WTC11 (cell line): Measurements from ENCODE around the gene ORAI1. TPM values are rescaled to one million over a fixed set of nuclear protein-coding genes. Genes with fewer than 3 reads are reported as not detected.

Source experiments
- ARID4B ChIP-seq: sonication (generic); formaldehyde crosslinking; IDR thresholded peaks from 2 replicates; pipeline ENCODE4 v1.8.0; 2023; ENCODE audit warnings: missing genetic modification reagents, mild to moderate bottlenecking, borderline replicate concordance
- CDX4 ChIP-seq: fragments of 250-450 bp; sonication (Bioruptor Pico); IDR thresholded peaks from 2 replicates; pipeline ENCODE4 v1.9.0; 2021; ENCODE audit warnings: moderate library complexity, mild to moderate bottlenecking, inconsistent platforms, borderline replicate concordance
- E2F5 ChIP-seq: sonication (generic); formaldehyde crosslinking; IDR thresholded peaks from 2 replicates; pipeline ENCODE4 v1.8.1; 2022; ENCODE audit warnings: mild to moderate bottlenecking, moderate library complexity, missing genetic modification reagents
- ETV6 ChIP-seq: sonication (generic); formaldehyde crosslinking; IDR thresholded peaks from 2 replicates; pipeline ENCODE4 v1.8.1; 2022; ENCODE audit warnings: mild to moderate bottlenecking, missing genetic modification reagents
- FOXK1 ChIP-seq: sonication (generic); formaldehyde crosslinking; IDR thresholded peaks from 2 replicates; pipeline ENCODE4 v1.8.0; 2022; ENCODE audit warnings: mild to moderate bottlenecking, moderate library complexity, missing genetic modification reagents
- FOXP4 ChIP-seq: sonication (generic); formaldehyde crosslinking; IDR thresholded peaks from 2 replicates; pipeline ENCODE4 v1.8.0; 2022; ENCODE audit warnings: mild to moderate bottlenecking, missing genetic modification reagents
- IRF2 ChIP-seq: sonication (generic); formaldehyde crosslinking; IDR thresholded peaks from 2 replicates; pipeline ENCODE4 v1.8.0; 2022; ENCODE audit warnings: low read depth, missing genetic modification reagents, borderline replicate concordance
- JAZF1 ChIP-seq: fragments of 250-450 bp; sonication (Bioruptor Pico); IDR thresholded peaks from 2 replicates; pipeline ENCODE4 v1.9.0; 2021; ENCODE audit warnings: moderate library complexity, mild to moderate bottlenecking, inconsistent platforms
- KAT7 ChIP-seq: sonication (generic); formaldehyde crosslinking; IDR thresholded peaks from 2 replicates; pipeline ENCODE4 v1.8.1; 2023; ENCODE audit warnings: missing genetic modification reagents, mild to moderate bottlenecking, borderline replicate concordance
- MAX ChIP-seq: sonication (generic); formaldehyde crosslinking; IDR thresholded peaks from 2 replicates; pipeline ENCODE4 v1.8.0; 2022; ENCODE audit warnings: mild to moderate bottlenecking, missing genetic modification reagents
- MLX ChIP-seq: sonication (generic); formaldehyde crosslinking; IDR thresholded peaks from 2 replicates; pipeline ENCODE4 v1.8.1; 2023; ENCODE audit warnings: mild to moderate bottlenecking, missing genetic modification reagents, moderate library complexity
- NFE2L1 ChIP-seq: sonication (generic); formaldehyde crosslinking; IDR thresholded peaks from 2 replicates; pipeline ENCODE4 v1.8.1; 2023; ENCODE audit warnings: missing genetic modification reagents
- NR3C1 ChIP-seq: sonication (generic); formaldehyde crosslinking; conservative IDR thresholded peaks from 2 replicates; pipeline ENCODE4 v1.8.1; 2023; ENCODE audit warnings: low read depth, mild to moderate bottlenecking, missing genetic modification reagents
- SMAD4 ChIP-seq: sonication (generic); formaldehyde crosslinking; IDR thresholded peaks from 2 replicates; pipeline ENCODE4 v1.8.0; 2022; ENCODE audit warnings: mild to moderate bottlenecking, missing genetic modification reagents
- TEAD1 ChIP-seq: sonication (generic); formaldehyde crosslinking; IDR thresholded peaks from 2 replicates; pipeline ENCODE4 v1.8.0; 2022; ENCODE audit warnings: mild to moderate bottlenecking, missing genetic modification reagents
- TEAD4 ChIP-seq: sonication (generic); formaldehyde crosslinking; IDR thresholded peaks from 2 replicates; pipeline ENCODE4 v1.8.0; 2022; ENCODE audit warnings: mild to moderate bottlenecking, missing genetic modification reagents
- TP53 ChIP-seq: sonication (generic); formaldehyde crosslinking; IDR thresholded peaks from 2 replicates; pipeline ENCODE4 v1.8.1; 2023; ENCODE audit warnings: mild to moderate bottlenecking, missing genetic modification reagents
- USF1 ChIP-seq: sonication (generic); formaldehyde crosslinking; IDR thresholded peaks from 2 replicates; pipeline ENCODE4 v1.8.0; 2022; ENCODE audit warnings: mild to moderate bottlenecking, missing genetic modification reagents
- USF2 ChIP-seq: sonication (generic); formaldehyde crosslinking; IDR thresholded peaks from 2 replicates; pipeline ENCODE4 v1.8.1; 2023; ENCODE audit warnings: mild to moderate bottlenecking, missing genetic modification reagents, moderate library complexity
- ZMAT4 ChIP-seq: fragments of 250-450 bp; sonication (Bioruptor Pico); IDR thresholded peaks from 2 replicates; pipeline ENCODE4 v1.9.0; 2021; ENCODE audit warnings: mild to moderate bottlenecking
- ZNF121 ChIP-seq: sonication (generic); formaldehyde crosslinking; IDR thresholded peaks from 2 replicates; pipeline ENCODE4 v1.8.0; 2023; ENCODE audit warnings: missing genetic modification reagents
- ZNF232 ChIP-seq: sonication (generic); formaldehyde crosslinking; IDR thresholded peaks from 2 replicates; pipeline ENCODE4 v1.8.0; 2022; ENCODE audit warnings: mild to moderate bottlenecking, missing genetic modification reagents
- ZNF281 ChIP-seq: sonication (generic); formaldehyde crosslinking; IDR thresholded peaks from 2 replicates; pipeline ENCODE4 v1.8.0; 2023; ENCODE audit warnings: mild to moderate bottlenecking, missing genetic modification reagents
- total RNA-seq: library from RNA; stranded (reverse); gene quantifications from 3 replicates; pipeline ENCODE4 v1.2.3, GENCODE V29; 2021

ORAI1 gene
- total RNA-seq, 1 experiment from 2014 or later: 27.7 TPM

GRCh38 chr12:121582583-121583333 is 43.6 kb upstream of the ORAI1 start (continued):
- no peak for TF ChIP-seq IRF2 (CRISPR knock-in tag)
- TF ChIP-seq MAX: peak; percentile 68; the same call in 1 of the 2 replicates
- no peak for TF ChIP-seq ZNF232 (CRISPR knock-in tag)
- peak; percentile 99 for TF ChIP-seq TEAD1 (CRISPR knock-in tag)
- TF ChIP-seq USF2: no peak
- TF ChIP-seq JAZF1 (CRISPR knock-in tag): no peak
- peak; percentile 82 for TF ChIP-seq FOXK1 (CRISPR knock-in tag)
- TF ChIP-seq NR3C1: no peak
- TF ChIP-seq NFE2L1 (CRISPR knock-in tag): no peak
- TF ChIP-seq FOXP4: peak; percentile 77; the same call in 1 of the 2 replicates
- no peak for TF ChIP-seq ZNF121 (CRISPR knock-in tag)
- no peak for TF ChIP-seq E2F5 (CRISPR knock-in tag)
- 0 out of 2 replicates have a peak, but pooled peaks have one; percentile 52 for TF ChIP-seq KAT7 (CRISPR knock-in tag)
- no peak for TF ChIP-seq SMAD4 (CRISPR knock-in tag)
- peak; percentile 65; the same call in 1 of the 2 replicates for TF ChIP-seq ARID4B
- TF ChIP-seq MLX: no peak
- peak; percentile 96 for TF ChIP-seq ZNF281 (CRISPR knock-in tag)
- TF ChIP-seq CDX4 (CRISPR knock-in tag): no peak
- peak; percentile 35; the same call in 1 of the 2 replicates for TF ChIP-seq USF1 (CRISPR knock-in tag)
- no peak for TF ChIP-seq TP53 (CRISPR knock-in tag)
- TF ChIP-seq ETV6 (CRISPR knock-in tag): peak; percentile 82
- TF ChIP-seq TEAD4 (CRISPR knock-in tag): peak; percentile 98
- TF ChIP-seq ZMAT4 (CRISPR knock-in tag): no peak
